HG02870 (cell line): ENCODE data around the gene NEMP1.
A peak's percentile ranks its signal among the peaks of the same experiment; 100 is the strongest.
"Not testable (repeated sequence)": the region's sequence is repeated elsewhere in the genome, so short reads cannot be mapped to it uniquely, and the experiment has no call there.

Source experiments
- ATAC-seq: cut with Tn5 transposase; IDR thresholded peaks from one replicate; pipeline ENCODE4 v1.9.1; 2021; ENCODE audit warnings: mild to moderate bottlenecking, moderate library complexity; ENCODE audit not compliant: unreplicated experiment

NEMP1 gene, protein sequence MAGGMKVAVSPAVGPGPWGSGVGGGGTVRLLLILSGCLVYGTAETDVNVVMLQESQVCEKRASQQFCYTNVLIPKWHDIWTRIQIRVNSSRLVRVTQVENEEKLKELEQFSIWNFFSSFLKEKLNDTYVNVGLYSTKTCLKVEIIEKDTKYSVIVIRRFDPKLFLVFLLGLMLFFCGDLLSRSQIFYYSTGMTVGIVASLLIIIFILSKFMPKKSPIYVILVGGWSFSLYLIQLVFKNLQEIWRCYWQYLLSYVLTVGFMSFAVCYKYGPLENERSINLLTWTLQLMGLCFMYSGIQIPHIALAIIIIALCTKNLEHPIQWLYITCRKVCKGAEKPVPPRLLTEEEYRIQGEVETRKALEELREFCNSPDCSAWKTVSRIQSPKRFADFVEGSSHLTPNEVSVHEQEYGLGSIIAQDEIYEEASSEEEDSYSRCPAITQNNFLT

DNA sequence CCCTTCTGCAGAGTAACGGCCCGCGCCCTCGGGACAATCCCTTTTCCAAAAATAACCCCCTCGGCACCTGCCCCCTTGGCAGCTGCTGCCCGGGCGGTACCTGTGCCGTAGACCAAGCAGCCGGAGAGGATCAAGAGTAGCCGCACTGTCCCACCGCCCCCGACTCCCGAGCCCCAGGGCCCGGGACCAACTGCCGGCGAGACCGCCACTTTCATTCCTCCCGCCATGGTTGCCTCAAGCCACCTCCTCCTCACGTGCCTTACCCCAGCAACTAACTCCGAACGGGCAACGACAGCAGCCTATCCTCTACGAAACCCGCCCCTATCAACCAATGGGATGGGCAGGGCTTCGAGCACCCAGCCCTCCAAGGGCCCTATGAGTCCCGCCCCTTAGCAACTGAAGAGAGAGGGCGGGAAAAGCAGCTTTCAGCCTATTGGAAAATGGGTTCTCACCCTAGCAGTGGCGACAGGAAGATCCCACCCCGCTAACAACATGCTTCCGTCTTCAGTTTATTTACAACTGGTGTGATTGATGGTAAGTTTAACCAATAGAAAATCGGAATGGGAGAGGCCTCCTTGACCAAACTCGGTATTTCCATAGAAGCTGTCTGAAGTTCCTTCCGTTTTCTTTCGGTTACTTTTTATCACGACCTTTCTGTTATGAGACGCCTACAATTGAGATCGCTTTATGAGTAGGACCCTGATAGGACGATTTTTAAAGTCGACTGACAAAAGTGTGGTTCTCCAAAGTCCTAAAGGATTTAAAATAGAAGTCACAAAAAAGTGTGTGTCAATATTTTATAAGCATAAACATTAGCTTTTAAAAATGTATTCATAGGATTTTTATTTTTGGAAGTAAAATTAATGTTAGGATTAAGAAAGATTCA lies at the start of gene NEMP1:
TSS of gene NEMP1 (minus strand) at position 273 of the 886 bp plus-strand sequence. CDS start at position 227, 46 bp downstream.
- ATAC-seq, result peak; percentile 95

DNA sequence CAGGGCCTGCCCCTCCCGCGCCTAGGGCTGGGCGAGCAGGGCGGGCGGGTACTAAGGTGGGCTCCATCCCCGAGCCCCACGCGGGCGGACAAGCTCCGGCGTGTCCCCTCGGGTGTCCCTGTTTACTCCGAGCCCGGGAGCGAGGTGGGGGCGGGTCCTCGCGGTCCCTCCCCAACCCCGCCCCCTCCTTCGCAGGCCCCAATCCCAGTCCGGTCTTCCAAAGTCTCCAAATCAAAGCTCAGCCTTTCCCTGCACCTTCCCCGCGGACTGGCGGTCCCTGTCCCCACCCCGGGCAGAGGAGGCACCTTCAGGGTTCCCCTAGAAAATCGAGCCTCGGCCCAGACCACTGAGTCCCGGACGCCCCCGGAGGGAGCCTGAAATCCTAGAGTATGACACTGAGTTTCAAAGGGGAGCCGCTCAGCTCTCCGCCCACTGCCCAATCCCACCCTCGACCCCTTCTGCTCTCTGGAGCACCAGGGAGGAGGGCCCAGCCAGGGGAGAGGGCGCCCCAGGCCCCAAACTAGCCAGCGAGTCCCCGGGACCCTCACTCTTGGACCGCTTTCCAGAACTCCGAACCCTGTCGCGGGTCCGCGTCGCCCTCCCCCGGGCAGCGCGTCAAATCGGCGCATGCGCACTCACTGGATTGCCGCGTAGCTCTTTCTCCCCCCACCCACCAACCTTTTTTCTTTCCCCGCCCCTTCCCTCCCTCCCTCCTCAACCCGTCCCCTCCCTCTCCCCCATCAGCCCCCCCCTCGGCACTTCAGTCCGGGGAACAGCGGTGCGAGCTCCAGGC lies 49.3 kb upstream of the NEMP1 start, which contains the start of gene LRP1:
TSS of gene LRP1 (plus strand) at position 758 of the 793 bp plus-strand sequence. CDS start 482 bp downstream, outside the sequence.
- no peak for ATAC-seq

DNA sequence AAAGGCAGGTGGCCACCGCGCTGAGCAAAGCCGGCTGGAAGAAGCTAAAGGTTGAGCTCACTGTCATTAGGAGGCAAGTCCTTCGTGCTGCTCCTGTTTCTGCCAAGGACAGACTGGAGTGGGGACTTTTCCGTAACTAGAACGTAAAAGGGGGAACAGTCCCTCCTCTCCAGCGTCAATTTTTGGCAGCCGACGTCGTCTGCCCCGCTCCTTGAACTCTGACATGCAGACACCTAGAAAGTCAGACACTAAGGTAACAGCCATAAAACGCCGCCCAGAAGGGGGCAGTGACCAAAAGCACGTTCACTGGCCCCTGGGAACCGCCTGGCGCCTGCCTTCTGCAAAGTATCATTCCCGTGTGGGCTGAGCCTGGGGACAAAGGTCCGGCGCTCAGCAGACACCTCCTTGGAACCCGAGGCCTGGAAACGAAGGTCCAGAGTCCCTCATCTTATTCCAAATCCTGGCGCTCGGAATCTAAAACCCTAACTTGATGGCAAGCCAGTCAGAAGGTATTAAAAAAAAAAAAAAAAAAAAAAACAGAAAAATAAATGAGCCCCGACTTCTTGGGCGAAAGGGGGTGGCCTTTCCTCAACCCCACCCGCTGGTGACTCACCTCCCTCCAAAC lies 48.6 kb upstream of the NEMP1 start:
- ATAC-seq, result no peak

DNA sequence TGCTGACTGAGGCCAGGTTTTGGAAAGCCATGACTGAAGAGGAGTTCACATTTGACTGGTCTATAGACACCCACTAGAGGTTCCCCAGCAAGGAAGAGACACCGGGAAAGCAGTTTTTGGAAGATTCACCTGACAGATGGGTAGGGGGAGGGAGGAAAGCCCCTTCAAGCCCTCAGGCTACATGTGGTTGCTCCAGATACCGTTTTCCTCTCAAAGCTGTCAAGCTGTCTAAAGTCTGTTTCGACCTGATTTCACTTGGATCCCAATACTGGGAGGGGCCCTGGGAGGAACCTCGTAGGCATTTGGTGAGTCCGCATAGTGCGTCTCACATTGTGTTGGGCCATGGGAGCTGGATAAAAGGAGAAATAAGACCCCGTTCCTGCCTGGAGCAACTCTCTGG lies 48.0 kb upstream of the NEMP1 start:
- no peak for ATAC-seq

DNA sequence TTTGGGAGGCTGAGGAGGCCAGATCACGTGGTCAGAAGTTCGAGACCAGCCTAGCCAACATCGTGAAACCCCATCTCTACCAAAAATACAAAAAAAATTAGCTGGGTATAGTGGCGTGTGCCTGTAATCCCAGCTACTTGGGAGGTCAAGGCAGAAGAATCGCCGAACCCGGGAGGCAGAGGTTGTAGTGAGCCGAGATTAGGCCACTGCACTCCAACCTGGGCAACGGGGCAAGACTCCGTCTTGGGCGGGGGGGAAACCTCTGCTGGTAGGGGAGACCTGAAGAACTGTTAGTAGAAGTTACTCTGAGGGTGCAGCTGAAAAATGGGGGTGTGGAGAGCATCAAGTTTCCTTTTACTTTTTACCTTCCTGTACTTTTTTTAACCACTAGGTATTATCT lies 47.5 kb upstream of the NEMP1 start:
- no peak for ATAC-seq

DNA sequence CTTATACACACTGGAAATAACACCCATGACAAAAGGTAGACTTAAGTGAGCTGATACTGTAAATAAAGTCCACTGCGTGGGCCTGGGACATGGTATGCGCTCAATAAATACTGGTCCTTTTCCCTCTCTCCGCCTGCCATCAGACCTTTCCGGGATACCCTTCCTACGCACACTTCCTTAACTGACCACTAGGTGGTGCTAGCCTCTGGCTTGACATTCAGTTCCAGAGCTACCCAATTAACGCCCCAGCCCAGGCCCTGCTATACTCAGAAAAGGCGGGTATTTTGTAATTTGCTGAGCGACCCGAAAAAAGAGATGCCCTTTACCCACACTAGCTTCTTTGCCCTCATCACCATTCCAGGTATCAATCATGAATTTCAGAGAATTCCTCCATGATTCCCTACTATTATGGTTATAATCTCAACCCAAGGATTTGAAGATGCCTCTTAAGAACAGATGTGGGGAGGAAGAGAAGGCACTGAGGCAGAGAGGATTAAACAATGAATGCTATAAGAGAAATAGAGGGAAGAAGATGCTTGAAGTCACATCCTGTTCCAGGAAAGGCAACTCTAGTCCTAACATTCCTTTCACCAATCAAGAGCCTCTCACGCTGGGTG lies 45.8 kb upstream of the NEMP1 start:
- ATAC-seq, result no peak

DNA sequence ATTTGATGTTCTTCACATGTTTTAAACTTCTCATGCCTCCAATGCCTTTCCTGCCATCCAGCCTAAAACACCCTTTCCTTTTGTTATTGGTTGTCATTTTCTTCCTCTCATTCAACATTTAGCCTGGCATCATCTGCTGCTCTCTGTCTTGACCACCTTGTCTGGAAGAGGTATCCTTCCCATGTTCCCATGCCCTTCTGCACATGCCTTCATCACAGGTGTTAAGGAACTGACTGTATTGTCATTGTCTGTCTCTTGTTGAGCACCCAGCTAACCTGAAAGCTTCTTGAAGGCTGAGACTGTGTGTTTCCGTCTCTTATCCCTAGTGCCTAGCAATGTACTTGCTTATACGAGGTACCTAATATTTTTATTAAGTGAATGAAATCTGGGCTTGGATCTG lies 45.2 kb upstream of the NEMP1 start:
- no peak for ATAC-seq

DNA sequence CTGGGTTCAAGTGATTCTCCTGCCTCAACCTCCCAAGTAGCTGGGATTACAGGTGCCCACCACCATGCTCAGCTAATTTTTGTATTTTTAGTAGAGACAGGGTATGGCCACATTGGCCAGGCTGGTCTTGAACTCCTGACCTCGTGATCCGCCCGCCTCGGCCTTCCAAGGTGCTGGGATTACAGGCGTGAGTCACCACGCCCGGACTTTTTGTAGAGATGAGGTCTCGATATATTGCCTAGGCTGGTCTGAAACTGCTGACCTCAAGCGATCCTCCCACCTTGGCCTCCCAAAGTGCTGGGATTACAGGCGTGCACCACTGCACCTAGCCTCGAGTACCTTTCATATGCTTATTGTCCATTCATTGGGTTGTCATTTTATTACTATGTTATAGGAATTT lies 42.1 kb upstream of the NEMP1 start:
- ATAC-seq, result not testable (repeated sequence)

DNA sequence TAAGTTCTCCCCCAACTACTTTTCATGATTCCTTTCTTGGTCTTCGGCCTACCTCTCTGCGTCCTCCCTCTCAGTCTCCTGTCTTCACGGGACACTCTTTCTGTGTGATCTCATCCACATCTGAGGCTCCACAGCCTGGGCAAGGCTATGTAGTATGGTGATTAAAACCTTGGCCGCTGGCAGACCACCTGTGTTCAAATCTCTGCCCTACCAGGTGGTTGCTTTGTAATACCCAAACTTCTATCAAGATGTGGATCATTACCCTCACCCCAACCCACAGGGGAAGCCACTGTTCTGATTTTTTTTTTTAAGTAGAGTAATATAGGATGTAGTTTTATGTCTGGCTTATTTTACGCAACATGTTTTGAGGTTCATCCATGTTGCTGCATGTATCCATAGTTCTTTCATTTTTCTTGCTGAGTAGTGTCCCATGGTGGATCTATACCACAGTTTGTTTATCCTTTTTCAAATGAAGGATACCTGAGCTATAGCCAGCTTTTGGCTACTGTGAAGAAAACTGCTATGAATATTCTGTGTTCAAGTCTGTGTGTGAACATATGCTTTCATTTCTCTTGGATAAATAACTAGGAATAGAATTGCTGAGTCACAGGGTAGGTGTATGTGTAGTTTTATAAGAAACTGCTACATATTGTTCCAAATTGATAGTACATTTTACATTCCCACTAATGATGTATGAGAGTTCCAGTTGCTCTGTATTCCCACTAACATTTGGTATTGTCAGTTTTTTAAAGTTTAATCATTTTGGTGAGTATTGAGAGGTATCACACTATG lies 40.9 kb upstream of the NEMP1 start:
- no peak for ATAC-seq

DNA sequence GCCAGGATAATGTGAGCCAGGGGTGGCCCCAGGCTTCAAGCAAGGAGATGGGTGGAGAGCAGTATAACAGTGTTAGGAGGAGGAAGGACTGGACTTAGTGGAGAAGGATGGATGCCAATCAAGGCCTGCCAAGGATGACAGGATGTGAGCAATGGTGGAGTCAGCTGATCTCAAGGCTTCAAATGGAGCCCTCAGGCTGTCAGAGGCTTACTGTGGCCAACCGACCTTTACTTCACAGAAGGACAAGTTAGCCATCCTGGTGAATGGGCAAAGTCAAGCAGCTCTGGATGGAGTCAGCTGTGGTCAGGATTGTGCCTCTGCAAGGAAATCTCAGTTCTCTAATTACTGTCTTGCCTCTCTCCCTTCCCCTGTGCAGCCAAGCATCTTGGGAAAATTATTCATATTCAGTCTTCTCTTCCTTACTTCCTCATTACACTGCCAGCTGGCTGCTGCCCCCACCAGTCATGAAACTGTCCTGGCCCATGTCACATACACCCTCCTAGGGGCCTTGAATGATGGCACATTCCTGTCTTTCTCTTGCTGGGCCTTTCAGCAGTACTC lies 40.2 kb upstream of the NEMP1 start:
- no peak for ATAC-seq

DNA sequence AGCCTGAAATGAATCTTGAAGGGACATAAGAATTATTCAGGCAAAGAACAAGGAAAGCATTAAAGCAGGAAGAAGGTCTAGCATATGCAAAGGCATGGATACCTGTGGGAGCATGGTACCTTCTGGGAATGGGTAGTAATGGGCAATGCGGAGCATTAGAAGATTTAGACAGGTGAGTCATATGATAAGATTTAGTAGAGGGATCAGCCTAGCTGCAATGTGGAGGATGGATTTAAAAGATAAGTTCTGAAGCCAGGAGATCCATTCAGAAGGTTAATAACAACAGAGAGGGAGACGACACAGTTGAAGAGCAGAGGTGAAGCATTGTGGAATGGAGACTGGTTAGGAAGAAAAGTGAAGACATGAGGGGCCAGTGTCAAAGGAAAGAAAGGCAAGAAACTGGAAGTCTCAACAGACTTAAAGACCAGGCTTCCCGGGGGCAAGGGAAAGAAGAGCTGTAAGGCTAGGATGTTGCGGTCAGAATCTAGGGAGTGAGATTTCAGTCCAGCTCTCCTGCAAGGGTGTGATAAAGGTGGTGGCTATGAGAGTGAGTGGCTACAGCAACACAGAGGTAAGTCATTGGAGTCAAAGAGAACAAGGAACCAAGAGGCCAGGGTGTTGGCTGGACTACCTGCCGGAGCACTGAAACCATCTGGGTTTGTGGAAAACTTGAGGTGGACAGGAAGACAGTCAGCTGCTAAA lies 38.1 kb upstream of the NEMP1 start:
- ATAC-seq, result no peak

DNA sequence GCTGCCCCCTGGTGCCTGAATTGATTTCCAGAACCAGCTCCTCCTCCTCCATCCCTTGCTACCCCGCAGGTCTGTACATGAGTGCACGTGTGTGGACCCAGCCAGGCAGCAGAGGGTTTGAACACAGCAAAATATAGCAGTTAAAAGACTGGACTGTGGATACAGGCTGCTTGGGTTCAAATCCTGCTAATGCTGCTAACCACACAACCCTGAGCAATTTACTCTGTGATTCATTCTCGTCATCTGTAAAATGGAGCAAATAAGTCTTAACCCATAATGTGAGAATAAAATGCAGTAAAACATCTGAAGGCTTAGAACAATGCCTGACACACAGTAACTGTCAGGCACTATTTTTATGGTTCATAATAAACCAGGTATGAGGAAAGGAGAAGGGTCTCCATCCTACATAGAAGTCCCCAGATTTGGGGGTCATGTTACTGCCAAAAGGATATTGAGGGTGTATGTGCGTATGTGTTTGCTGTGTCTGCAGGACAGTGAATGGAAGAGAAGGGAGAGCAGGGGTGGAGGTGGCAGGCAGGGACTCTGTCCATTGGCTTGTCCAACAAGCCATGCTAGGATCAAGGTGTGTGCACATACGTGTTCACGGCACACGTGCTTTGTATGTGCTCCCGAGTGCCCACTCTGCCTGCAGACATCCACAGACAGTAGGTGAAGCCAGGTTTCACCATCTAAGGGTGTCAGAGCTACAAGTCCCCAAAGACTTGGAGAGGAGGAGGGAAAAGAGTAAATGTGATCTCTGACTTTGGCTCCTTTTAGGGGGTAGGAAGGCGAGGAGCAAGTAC lies 34.1 kb upstream of the NEMP1 start:
- ATAC-seq, result no peak

DNA sequence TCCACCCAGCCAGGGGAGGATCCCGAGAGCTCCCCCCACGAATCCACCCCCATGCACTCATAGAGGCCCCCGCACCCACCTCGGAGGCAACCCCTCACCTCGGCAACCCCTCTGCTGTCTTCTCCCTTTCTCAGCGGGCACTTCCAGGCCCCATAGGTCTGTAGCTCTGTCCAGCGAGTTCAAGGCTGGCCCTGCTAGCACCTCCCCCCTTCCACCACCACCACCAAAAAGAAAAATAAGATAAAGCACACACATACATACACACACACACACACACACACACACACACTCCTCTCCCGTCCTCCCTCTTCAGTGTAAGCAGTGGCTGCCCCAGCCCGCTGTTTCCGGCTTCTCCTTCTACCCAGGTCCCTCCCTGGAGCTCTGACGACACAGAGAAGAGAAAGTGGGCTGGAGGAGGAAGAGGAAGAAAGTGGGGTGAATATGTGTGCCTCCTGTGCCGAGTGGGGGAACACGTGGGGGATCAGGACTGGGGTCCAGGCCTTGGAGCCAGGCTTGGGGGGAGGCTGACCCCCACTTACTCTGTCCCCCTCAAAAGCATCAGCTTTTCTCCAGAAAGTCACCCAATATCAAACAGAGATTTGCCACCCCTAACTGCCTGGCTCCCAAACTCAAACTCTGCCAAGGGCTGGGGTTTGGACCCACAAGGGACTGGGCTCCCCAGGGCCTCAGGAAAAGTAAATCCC lies 32.6 kb upstream of the NEMP1 start, which contains the start of gene STAT6:
TSS of gene STAT6 (minus strand) at position 332 of the 704 bp plus-strand sequence. CDS start 3,084 bp downstream, outside the sequence.
- peak; percentile 52 for ATAC-seq

DNA sequence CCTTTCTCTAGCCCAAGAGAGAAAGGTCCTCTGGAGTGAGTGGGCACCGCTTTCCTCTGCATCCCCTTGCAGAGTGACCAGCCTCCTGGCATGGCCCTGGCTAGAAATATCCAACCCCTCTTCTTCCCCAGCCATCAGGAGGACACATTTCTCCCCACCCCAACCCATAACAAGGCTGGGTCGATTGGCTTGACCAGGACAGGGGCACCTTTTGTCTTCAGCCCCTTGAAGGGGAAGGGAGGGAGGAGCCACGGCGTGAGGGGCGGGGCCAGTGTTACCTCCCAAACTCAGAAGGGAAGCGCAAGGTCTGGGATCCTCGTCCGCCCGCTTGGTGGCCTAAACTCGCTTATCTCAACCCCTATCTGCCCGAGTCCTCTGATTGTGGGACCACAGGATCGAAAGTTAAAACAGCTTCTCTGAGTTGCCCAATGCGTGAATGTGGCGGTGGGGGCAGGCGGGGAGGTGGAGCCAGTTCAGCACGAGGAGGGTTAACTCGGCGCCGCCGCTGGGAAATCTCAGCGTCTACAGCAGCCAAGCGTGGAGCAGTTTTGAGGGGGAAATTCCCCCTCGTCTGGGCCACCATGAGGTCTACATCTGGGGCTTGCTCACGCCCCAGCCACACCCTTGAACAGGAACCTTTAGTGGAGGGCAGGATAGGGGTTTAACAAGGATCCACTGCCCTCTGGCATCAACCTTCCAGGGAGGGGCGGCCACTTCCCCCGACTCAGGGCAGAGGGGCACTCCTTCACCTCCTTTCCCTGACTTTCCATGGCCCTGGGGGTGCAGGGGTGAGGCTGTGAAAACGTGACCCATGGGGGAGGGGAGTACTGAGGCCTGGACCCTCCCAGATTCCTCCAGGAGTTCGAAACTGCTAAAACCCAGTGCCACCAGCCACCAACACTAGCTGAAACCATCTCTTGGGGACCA lies 31.8 kb upstream of the NEMP1 start:
- ATAC-seq, result peak; percentile 49

DNA sequence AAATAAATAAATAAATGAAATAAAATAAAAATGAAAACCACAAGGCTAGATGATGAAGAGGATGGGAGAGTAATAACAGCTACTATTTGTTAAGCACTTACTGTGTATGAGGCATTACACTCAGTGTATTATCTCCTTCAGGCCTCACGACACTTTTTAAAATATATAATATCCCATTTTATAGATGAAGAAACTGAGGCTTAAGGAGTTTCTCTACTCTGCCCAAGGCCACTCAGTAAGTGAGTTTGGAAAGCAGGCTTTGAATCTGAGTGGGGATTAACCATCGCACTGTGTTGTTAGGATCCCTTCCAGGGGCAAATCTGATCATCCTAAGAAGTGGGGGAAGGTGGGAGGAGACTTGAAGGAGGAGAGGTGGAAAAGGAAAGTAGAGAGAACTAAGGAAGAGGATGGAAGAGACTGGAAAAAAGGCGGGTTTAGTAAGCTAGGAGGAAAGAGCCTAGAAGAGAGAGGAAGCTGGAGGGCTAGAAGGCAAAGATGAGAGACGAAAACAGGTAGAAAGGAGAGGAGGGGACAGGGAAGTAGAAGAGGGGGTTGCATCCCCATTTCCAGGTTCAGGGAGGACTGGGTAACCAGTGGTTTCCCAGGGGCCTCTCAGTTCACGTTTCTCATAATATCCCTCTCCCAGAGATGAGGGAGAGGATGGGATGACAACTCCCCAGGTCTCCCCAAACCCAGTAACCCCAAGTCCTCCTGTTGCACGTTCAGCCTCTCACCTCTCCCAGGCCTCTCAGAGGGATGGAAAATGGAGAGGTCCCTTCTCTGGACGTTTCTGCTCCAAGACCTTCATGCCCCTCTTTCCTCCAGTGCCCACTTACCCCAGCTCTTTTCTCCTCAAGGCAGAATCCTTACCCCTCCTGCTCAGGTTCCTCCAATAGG lies 30.9 kb upstream of the NEMP1 start:
- ATAC-seq, result no peak
